SK-N-MC (cell line): ENCODE results near the gene WTAP.

ENCODE experiments used
- EZH2 ChIP-seq: fragments of 200-600 bp; sonication (generic); IDR thresholded peaks from one replicate; pipeline ENCODE4 v1.6.1; 2017; ENCODE audit warnings: antibody characterized with exemption
- FOXP2 ChIP-seq: optimal IDR thresholded peaks from 2 replicates; pipeline ENCODE3; 2011; ENCODE audit warnings: mild to moderate bottlenecking, moderate library complexity; ENCODE audit not compliant: insufficient read depth; ENCODE audit errors: extremely low read length, control extremely low read depth
- POLR2AphosphoS5 ChIP-seq: IDR thresholded peaks from 2 replicates; pipeline ENCODE4 v1.6.1; 2012; ENCODE audit warnings: mild to moderate bottlenecking, low read depth, low read length, borderline replicate concordance

DNA sequence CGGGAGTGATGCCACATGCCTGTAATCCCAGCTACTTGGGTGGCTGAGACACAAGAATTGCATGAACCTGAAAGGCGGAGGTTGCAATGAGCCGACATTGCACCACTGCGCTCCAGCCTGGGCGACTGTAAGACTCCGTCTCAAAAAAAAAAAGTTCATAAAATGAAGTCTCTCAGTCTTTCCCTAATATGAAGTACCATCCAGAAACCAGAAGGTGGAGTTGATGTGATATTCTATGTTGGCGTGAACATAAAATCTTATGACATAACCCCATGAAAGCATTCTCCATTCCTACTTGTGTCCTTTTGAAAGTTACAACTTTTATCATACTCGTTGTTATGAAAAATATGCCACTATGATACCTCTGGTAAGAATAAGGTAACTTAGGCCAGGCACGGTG, 40.0 kb upstream of the WTAP start:
- TF ChIP-seq EZH2: no peak
- no peak for TF ChIP-seq POLR2AphosphoS5
- TF ChIP-seq FOXP2: no peak
